PC-3 (cell line): ENCODE data around the gene ETFA. TPM values are rescaled to one million over a fixed set of nuclear protein-coding genes. Genes with fewer than 3 reads are reported as not detected.

ENCODE experiments used
- ATAC-seq: fragments of 200-7000 bp; cut with Tn5 transposase; 2 replicates; pipeline ENCODE4 v1.9.1; 2020; ENCODE audit warnings: mild to moderate bottlenecking, moderate library complexity
- BruUV-seq: library from RNA; stranded (reverse); fragments of 400-500 nt; replicated peaks from 2 replicates; lab custom pipeline; 2021; lab: Mats Ljungman, UMichigan
- CTCF ChIA-PET: fragments of 300-600 bp; sonication (Branson Sonifier 250); formaldehyde crosslinking; loops from one replicate; lab custom pipeline; 2022; ENCODE audit warnings: antibody characterized with exemption; lab: Charles Lee
- POLR2A ChIA-PET: fragments of 300-600 bp; sonication (Branson Sonifier 250); formaldehyde crosslinking; loops from one replicate; lab custom pipeline; 2022; ENCODE audit warnings: antibody characterized with exemption; ENCODE audit not compliant: unreplicated experiment; lab: Charles Lee
- DNase-seq: peaks from one replicate; pipeline ENCODE4 v3.0.0-alpha.2; 2015
- H2AFZ ChIP-seq: fragments of 300-600 bp; sonication (generic); 2 replicates; pipeline ENCODE4 v1.6.0; 2016; ENCODE audit warnings: antibody characterized with exemption, low read length
- H3F3A ChIP-seq: fragments of 300-600 bp; sonication (generic); one replicate; pipeline ENCODE4 v1.6.0; 2017; ENCODE audit warnings: antibody characterized with exemption, low read length, control low read depth, mild to moderate bottlenecking; ENCODE audit not compliant: unreplicated experiment
- H3K27ac ChIP-seq: fragments of 300-600 bp; sonication (generic); 2 replicates; pipeline ENCODE4 v1.5.1; 2016; ENCODE audit warnings: mild to moderate bottlenecking, low read length
- H3K27me3 ChIP-seq: fragments of 300-600 bp; sonication (generic); 2 replicates; pipeline ENCODE4 v1.6.1; 2016; ENCODE audit warnings: low read length, mixed read lengths
- H3K36me3 ChIP-seq: fragments of 300-600 bp; sonication (generic); 2 replicates; pipeline ENCODE4 v1.6.1; 2016; ENCODE audit warnings: low read depth, mixed run types, low read length, mixed read lengths
- H3K4me1 ChIP-seq: fragments of 300-600 bp; sonication (generic); 2 replicates; pipeline ENCODE4 v1.5.1; 2016; ENCODE audit warnings: low read length; ENCODE audit not compliant: insufficient read depth
- H3K4me2 ChIP-seq: fragments of 300-600 bp; sonication (generic); 2 replicates; pipeline ENCODE4 v1.6.0; 2016; ENCODE audit warnings: low read length
- H3K4me3 ChIP-seq: fragments of 300-600 bp; sonication (generic); 2 replicates; pipeline ENCODE4 v1.5.1; 2016; ENCODE audit warnings: mild to moderate bottlenecking, low read length, mixed read lengths
- H3K79me2 ChIP-seq: fragments of 300-600 bp; sonication (generic); 2 replicates; pipeline ENCODE4 v1.6.1; 2017; ENCODE audit warnings: low read length, mixed read lengths
- H3K9ac ChIP-seq: fragments of 300-600 bp; sonication (generic); 2 replicates; pipeline ENCODE4 v1.6.0; 2016; ENCODE audit warnings: mild to moderate bottlenecking, low read length
- H3K9me2 ChIP-seq: fragments of 300-600 bp; sonication (generic); replicated peaks from 2 replicates; pipeline ENCODE4 v1.6.1; 2016; ENCODE audit warnings: mixed run types, low read length, mixed read lengths
- H3K9me3 ChIP-seq: fragments of 300-600 bp; sonication (generic); 2 replicates; pipeline ENCODE4 v1.6.1; 2016; ENCODE audit warnings: low read length, mixed read lengths
- H4K20me1 ChIP-seq: fragments of 300-600 bp; sonication (generic); 2 replicates; pipeline ENCODE4 v1.6.1; 2016; ENCODE audit warnings: low read length, mixed read lengths
- CTCF ChIP-seq: fragments of 300-600 bp; sonication (generic); conservative IDR thresholded peaks from 2 replicates; pipeline ENCODE4 v1.5.1; 2017; ENCODE audit warnings: antibody characterized with exemption, low read depth, mild to moderate bottlenecking, low read length
- EZH2 ChIP-seq: fragments of 300-600 bp; sonication (generic); IDR thresholded peaks from one replicate; pipeline ENCODE4 v1.6.1; 2017; ENCODE audit warnings: antibody characterized with exemption, mild to moderate bottlenecking, low read length; ENCODE audit not compliant: unreplicated experiment
- EZH2phosphoT487 ChIP-seq: fragments of 300-600 bp; sonication (generic); IDR thresholded peaks from 2 replicates; pipeline ENCODE4 v1.6.1; 2018; ENCODE audit warnings: mild to moderate bottlenecking, antibody characterized with exemption, low read length, borderline replicate concordance
- intact Hi-C: fragments of 100-400 bp; cut with micrococcal nuclease; formaldehyde crosslinking; loops from 2 replicates; pipeline ENCODE4 v1.9.0; 2023
- total RNA-seq: library from RNA; depleted of rRNA; stranded (reverse); fragments of >200 nt; gene quantifications from 2 replicates; pipeline ENCODE4 v1.2.3, GENCODE V29; 2014

The ETFA gene
- total RNA-seq, 1 experiment from 2014 or later, result 160 TPM

GRCh38 chr15:76221085-76221767, 90.0 kb downstream of the ETFA start:
- no peak overlapping the region for H3K4me3 ChIP-seq

GRCh38 chr15:76217882-76218217, 93.4 kb downstream of the ETFA start:
- intact Hi-C loops, result loop anchor here (2.0 kb wide), 1 partner anchor 27 kb away; no protein-coding TSS in a partner anchor

More at GRCh38 chr15:76221085-76221767, 90.0 kb downstream of the ETFA start:
- Histone ChIP-seq H3F3A (peaks cover 7% of the 10 kb centered on the region), H3K9me2 (no peaks in the 10 kb centered on the region), H3K4me1 (peaks cover 24% of the 10 kb centered on the region), H3K27ac (no peak overlapping the region), H3K9me3 (no peaks in the 10 kb centered on the region), H3K9ac (no peak overlapping the region), H3K27me3 (no peaks in the 10 kb centered on the region), H2AFZ (no peak overlapping the region), H3K36me3 (no peaks in the 10 kb centered on the region), H3K79me2 (no peaks in the 10 kb centered on the region), H3K4me2 (no peak overlapping the region), H4K20me1 (no peaks in the 10 kb centered on the region; the same call in 1 of the 2 replicates)
- no peak for DNase-seq
- ATAC-seq, result no peak
- TF ChIP-seq EZH2phosphoT487, result no peak
- TF ChIP-seq EZH2, result no peak
- TF ChIP-seq CTCF, result no peak
- intact Hi-C loops, result no loop called here
- ChIA-PET POLR2A (interaction anchor here (0.5 kb wide), 1 partner anchor 56 kb away, joined by 3 read pairs; no protein-coding TSS in a partner anchor), CTCF (no interaction called here)
- BruUV-seq, result no TSS peak

More at GRCh38 chr15:76217882-76218217, 93.4 kb downstream of the ETFA start:
- Histone ChIP-seq H2AFZ (no peak overlapping the region), H3K4me2 (peak overlapping the region; percentile 56), H4K20me1 (no peaks in the 10 kb centered on the region; the same call in 1 of the 2 replicates), H3K79me2 (no peaks in the 10 kb centered on the region), H3F3A (peaks cover 5% of the 10 kb centered on the region), H3K4me3 (no peak overlapping the region), H3K9me2 (no peaks in the 10 kb centered on the region), H3K4me1 (peaks cover 24% of the 10 kb centered on the region), H3K36me3 (no peaks in the 10 kb centered on the region), H3K27ac (no peak overlapping the region), H3K9ac (no peak overlapping the region), H3K27me3 (no peaks in the 10 kb centered on the region), H3K9me3 (no peaks in the 10 kb centered on the region)
- ChIA-PET CTCF (no interaction called here), POLR2A (no interaction called here)
- ATAC-seq, result no peak
- BruUV-seq, result no TSS peak
- no peak for DNase-seq
- TF ChIP-seq EZH2phosphoT487, result no peak
- no peak for TF ChIP-seq EZH2
- TF ChIP-seq CTCF, result no peak
